Osteoblast (primary cell): ENCODE measurements around the gene HEXD. TPM values are rescaled to one million over a fixed set of nuclear protein-coding genes. Genes with fewer than 3 reads are reported as not detected.

Experiments
- DNase-seq: peaks from one replicate; pipeline ENCODE4 v3.0.0; 2011; ENCODE audit warnings: low spot score, mixed read lengths; ENCODE audit not compliant: insufficient read length; ENCODE audit errors: missing footprints
- H2AFZ ChIP-seq: 2 replicates; pipeline ENCODE4 v1.6.0; 2011; ENCODE audit warnings: mild to moderate bottlenecking, low read length
- H3K27ac ChIP-seq: 2 replicates; pipeline ENCODE4 v1.5.1; 2011; ENCODE audit warnings: mild to moderate bottlenecking, low read depth, low read length, moderate library complexity
- H3K27me3 ChIP-seq: 2 replicates; pipeline ENCODE4 v1.6.0; 2012; ENCODE audit warnings: mild to moderate bottlenecking, control low read depth, inconsistent platforms, low read length, moderate library complexity; ENCODE audit not compliant: insufficient read depth
- H3K36me3 ChIP-seq: 2 replicates; pipeline ENCODE4 v1.5.1; 2011; ENCODE audit warnings: mild to moderate bottlenecking, low read length, control low read depth, moderate library complexity; ENCODE audit not compliant: insufficient read depth
- H3K4me1 ChIP-seq: 2 replicates; pipeline ENCODE4 v1.5.1; 2011; ENCODE audit warnings: mild to moderate bottlenecking, low read length, control low read depth, moderate library complexity; ENCODE audit not compliant: insufficient read depth
- H3K4me2 ChIP-seq: 2 replicates; pipeline ENCODE4 v1.6.0; 2011; ENCODE audit warnings: mild to moderate bottlenecking, low read length; ENCODE audit not compliant: insufficient read depth
- H3K4me3 ChIP-seq: fragments of 200-600 bp; sonication (generic); 3 replicates; pipeline ENCODE4 v1.5.1; 2012; ENCODE audit warnings: mild to moderate bottlenecking, low read length, inconsistent platforms; ENCODE audit not compliant: insufficient read depth
- H3K79me2 ChIP-seq: 2 replicates; pipeline ENCODE4 v1.6.0; 2012; ENCODE audit warnings: mild to moderate bottlenecking, low read length, control low read depth, inconsistent platforms; ENCODE audit not compliant: insufficient read depth
- H3K9me3 ChIP-seq: 2 replicates; pipeline ENCODE4 v1.5.1; 2011; ENCODE audit warnings: low read depth, low read length, control low read depth
- H4K20me1 ChIP-seq: 2 replicates; pipeline ENCODE4 v1.6.0; 2012; ENCODE audit warnings: mild to moderate bottlenecking, low read length, control low read depth; ENCODE audit not compliant: insufficient read depth
- total RNA-seq: library from RNA; depleted of rRNA; stranded (reverse); fragments of >200 nt; gene quantifications from 2 replicates; pipeline ENCODE4 v1.2.3, GENCODE V29; 2012
- TF ChIP-seq, protein P1 (sequence below): IDR thresholded peaks from 2 replicates; pipeline ENCODE4 v1.5.1; 2011; ENCODE audit warnings: mild to moderate bottlenecking, low read depth, low read length, moderate library complexity; ENCODE audit errors: extremely low read depth

HEXD gene
- total RNA-seq, 1 donor = 20.3 TPM

GRCh38 chr17:82435103-82435502 lies 17.0 kb downstream of the HEXD start:
- TF ChIP-seq, protein P1, sequence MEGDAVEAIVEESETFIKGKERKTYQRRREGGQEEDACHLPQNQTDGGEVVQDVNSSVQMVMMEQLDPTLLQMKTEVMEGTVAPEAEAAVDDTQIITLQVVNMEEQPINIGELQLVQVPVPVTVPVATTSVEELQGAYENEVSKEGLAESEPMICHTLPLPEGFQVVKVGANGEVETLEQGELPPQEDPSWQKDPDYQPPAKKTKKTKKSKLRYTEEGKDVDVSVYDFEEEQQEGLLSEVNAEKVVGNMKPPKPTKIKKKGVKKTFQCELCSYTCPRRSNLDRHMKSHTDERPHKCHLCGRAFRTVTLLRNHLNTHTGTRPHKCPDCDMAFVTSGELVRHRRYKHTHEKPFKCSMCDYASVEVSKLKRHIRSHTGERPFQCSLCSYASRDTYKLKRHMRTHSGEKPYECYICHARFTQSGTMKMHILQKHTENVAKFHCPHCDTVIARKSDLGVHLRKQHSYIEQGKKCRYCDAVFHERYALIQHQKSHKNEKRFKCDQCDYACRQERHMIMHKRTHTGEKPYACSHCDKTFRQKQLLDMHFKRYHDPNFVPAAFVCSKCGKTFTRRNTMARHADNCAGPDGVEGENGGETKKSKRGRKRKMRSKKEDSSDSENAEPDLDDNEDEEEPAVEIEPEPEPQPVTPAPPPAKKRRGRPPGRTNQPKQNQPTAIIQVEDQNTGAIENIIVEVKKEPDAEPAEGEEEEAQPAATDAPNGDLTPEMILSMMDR = no peak
- H3K79me2 ChIP-seq = no peaks in the 10 kb centered on the region
- H3K27me3 ChIP-seq = no peaks in the 10 kb centered on the region
- peak; percentile 94 for DNase-seq
- H3K4me2 ChIP-seq = no peak overlapping the region
- H3K4me1 ChIP-seq = no peaks in the 10 kb centered on the region
- no peaks in the 10 kb centered on the region for H3K36me3 ChIP-seq
- H3K9me3 ChIP-seq = no peaks in the 10 kb centered on the region
- no peak overlapping the region for H2AFZ ChIP-seq
- peaks cover 3% of the 10 kb centered on the region for H4K20me1 ChIP-seq
- no peak overlapping the region for H3K4me3 ChIP-seq
- no peak overlapping the region for H3K27ac ChIP-seq

DNA sequence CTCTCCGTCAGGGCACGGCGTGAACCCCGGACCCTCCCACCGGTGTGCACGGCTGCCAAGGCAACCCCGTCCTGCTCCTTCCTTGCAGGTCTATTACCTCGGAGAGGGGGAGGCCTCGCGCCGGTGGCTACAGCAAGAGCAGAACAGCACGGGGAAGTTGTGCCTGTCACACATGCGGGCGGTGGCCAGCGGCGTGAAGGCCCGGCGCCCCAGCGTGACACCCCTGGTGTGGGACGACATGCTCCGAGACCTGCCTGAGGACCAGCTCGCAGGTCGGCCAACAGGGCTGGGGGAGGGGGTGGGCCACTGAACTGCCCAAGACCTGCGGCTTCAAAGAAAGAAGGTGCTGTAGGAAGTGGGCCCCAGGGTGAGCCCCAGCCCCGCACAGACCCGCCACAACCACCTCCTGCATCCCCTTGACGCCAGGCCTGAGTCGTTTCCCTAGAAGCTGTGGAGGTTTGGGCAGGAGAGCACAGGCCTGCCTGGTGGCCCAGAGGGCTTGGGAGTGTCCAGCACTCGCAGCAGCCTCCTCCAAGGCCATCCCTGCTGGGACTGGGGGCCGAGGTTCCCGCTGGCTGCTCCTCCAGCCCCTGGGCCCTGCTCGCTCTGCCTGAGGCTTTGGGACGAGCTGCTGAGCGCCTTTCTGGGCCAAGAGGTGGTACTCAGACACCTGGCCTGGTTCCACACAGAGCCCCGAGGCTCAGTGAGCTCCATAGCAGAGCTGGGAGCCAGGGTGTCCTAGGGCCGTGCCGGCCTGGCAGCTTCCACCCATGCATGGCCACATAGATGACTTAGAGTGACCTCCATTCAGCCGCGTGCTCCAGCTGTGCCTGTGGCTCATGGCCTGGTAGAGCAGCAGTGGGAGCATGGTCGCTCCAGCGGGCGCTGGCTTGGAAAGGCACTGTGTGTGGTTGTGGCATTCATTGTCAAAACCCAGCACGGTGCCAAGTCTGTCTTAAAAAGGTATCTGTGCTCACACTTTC lies 17.7 kb downstream of the HEXD start:
- Histone ChIP-seq H3K9me3 (no peaks in the 10 kb centered on the region), H3K27me3 (no peaks in the 10 kb centered on the region), H2AFZ (no peak overlapping the region), H3K27ac (no peak overlapping the region), H3K4me3 (no peak overlapping the region), H3K36me3 (no peaks in the 10 kb centered on the region), H3K79me2 (no peaks in the 10 kb centered on the region), H3K4me1 (no peaks in the 10 kb centered on the region), H3K4me2 (no peak overlapping the region), H4K20me1 (peaks cover 5% of the 10 kb centered on the region)
- peak; percentile 87 for DNase-seq
- TF ChIP-seq, protein P1 = no peak

GRCh38 chr17:82436601-82437324 lies 18.6 kb downstream of the HEXD start:
- no peaks in the 10 kb centered on the region for H3K36me3 ChIP-seq
- no peaks in the 10 kb centered on the region for H3K27me3 ChIP-seq
- H3K9me3 ChIP-seq = no peaks in the 10 kb centered on the region
- no peaks in the 10 kb centered on the region for H3K79me2 ChIP-seq
- TF ChIP-seq, protein P1 = no peak
- no peak overlapping the region for H2AFZ ChIP-seq
- no peak overlapping the region for H3K4me3 ChIP-seq
- peaks cover 6% of the 10 kb centered on the region for H4K20me1 ChIP-seq
- no peak overlapping the region for H3K27ac ChIP-seq
- H3K4me2 ChIP-seq = no peak overlapping the region
- no peaks in the 10 kb centered on the region for H3K4me1 ChIP-seq
- DNase-seq = peak; percentile 76

DNA sequence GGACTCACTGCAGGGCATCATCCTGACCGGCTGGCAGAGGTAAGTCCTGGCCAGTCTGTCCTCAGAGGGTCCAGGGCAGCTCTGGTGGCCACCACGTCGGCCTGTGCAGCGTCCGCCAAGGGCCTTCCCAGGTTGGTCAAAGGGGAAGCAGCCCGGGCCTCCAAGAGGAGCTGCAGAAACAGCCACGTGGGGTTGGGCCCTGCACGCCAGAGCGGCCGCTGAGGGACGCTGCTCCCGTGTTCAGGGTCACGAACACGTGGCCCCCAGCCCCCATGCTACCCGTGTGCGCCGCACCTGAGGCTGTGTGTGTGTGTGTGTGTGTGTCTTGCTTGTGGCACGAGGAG lies 19.1 kb downstream of the HEXD start:
- H3K4me2 ChIP-seq = no peak overlapping the region
- no peaks in the 10 kb centered on the region for H3K4me1 ChIP-seq
- no peaks in the 10 kb centered on the region for H3K27me3 ChIP-seq
- TF ChIP-seq, protein P1 = no peak
- DNase-seq = peak; percentile 71
- no peak overlapping the region for H3K27ac ChIP-seq
- no peaks in the 10 kb centered on the region for H3K9me3 ChIP-seq
- H4K20me1 ChIP-seq = peaks cover 11% of the 10 kb centered on the region
- no peaks in the 10 kb centered on the region for H3K79me2 ChIP-seq
- H3K4me3 ChIP-seq = no peak overlapping the region
- H2AFZ ChIP-seq = no peak overlapping the region
- H3K36me3 ChIP-seq = no peaks in the 10 kb centered on the region
